Measurements from ENCODE around the gene GPC1.

Gene GPC1

DNA sequence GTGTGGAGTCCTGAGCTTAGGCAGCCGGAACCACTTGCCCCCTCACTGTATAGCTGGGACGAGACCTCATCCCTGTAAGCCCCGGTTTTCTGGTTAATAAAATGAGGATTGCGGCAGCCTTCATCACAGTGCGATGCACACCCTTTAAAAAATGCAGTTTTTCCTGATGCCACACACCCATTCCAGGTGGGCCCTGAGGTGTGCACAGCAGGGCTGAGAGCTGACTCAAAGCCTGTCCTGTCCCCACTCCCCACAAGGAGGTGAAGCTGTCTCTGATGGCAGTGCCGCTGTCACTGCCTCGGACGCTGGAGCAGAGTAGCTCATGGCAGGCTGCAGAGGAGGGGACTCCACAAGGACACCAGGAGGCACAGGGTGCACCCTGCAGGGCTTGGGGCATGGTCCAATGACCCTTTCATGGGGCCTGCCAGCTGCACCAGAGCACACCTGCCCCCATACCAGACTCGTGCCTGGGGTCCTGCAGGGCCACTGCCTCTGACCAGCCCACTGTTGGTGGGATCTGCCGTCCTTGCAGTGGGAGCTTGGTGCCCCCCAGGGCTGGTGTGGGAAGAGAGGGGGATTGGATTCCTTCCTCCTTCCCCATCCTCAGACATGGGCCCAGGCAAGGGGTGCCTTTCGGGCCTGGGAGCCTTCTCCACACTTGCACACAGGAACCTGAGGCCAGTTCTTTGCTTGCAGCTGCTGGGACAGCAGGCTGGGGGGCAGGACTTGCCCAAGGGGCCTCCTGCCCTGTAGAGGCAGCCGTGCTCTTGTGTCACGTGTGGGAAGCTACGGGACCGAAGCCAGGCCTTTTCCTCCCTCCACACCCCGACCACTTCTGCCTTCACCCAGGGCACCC, 22.8 kb downstream of the GPC1 start:
- DNase-seq: no peak

DNA sequence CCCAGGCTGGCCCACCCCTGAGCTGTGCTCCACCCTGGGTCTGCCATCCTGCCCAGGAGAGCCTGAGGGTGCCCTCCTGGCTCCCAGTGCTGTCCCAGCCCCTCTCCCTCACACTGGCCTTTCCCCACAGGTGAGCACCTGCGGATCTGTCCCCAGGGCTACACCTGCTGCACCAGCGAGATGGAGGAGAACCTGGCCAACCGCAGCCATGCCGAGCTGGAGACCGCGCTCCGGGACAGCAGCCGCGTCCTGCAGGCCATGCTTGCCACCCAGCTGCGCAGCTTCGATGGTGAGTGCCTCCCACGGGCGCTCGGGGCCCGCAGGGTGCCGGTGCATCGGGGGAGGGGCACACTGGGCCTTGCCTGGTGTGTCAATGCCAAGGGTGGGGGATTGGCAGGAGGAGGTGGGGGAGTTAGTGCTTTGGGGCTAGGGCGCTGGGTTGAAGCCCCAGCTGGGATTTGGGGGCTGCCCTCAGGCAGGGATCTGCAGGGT, 23.5 kb downstream of the GPC1 start:
- DNase-seq: no peak

DNA sequence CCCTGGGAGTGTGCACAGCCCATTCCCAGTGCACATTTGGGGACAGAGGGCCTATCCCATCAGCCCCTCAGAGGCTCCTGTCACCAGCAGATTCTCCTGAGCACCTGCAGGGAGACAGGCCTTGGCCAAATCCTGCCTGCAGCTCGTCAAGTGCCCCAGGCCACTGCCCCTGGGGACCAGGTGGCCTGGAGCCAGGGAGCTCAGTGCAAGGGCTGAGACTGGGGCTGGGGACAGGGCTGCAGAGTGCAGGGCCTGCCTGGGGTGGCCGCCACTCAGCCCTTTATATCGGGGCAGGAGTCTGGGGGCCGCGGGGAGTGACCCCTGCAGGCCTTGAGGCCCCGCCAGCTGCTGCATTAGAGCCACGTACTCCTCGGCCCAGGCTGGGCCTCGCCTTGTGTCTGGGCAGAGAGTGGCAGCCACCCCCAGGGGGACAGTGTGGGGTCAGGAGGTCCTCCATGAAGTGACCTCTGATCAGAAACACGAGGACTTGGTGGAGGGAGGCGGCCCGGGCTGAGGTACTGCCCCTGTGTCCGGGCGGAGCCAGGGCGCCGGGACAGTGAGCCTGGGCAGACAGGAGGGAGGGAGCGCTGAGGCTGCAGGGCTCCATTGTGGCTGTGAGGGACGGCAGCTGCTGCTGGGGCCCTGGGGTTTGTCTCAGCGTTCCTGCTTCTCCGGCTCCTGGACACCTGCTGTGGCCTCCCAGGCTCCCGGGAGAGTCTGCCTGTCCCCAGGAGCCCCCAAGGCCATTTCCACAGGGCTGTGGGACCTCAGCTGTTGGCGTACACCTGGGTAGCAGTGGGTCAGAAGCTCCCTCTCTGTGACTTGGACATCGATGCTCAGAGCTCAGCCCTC, 24.2 kb downstream of the GPC1 start:
- DNase-seq: no peak

DNA sequence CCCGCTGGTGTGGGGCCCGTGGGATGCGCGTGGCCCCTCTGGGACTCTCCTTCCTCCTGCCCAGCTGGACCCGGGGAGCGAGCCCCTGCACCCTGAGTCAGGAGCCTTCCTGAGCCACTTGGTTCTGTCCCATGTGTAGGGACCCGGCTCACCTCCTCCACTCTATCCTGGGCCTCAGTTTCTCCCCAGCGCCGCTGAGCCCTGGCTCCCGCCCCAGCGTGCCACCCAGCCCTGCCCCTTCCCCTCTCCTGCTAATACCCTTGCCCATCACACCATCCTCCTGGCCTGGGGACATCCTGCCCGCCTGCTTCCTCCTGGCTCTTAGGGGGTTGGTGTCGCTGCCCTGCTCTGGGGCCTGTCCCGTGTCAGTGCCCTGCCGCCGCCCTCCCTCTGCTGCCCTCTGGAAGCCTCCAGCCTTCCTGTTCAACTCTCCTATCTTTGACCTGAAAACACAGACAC, 24.8 kb downstream of the GPC1 start:
- no peak for DNase-seq

DNA sequence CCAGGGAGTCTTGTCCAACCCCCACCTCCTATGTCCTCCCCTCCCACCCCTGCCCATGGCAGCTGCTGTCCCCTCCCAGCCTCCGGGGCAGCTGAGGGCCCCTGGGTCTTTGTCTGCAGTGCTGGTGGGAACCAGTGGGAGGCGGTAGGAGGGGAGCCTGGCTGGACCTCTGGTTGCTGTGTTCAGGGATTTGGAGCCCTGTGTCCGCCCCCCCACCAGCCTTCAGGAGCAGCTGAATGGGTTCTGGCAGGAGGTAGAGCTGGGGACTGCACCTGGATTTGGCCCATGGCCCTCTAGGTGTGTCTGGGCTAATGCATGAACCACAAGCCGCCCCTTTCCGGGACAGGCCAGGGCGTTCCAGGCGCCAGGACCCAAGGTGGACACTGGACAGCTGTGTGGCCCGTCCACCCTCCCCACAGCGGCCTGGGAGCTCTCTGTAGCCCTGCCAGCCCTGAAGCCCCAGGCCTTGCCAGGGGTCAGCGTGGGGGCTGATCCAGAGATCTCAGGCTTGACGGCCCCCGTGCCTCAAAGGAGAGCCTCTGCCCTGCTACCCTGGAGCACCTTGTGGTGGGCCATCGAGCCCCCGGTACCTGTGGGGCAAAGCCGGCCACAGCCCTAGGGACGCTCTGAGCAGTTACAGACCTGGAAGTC, 25.4 kb downstream of the GPC1 start:
- DNase-seq: no peak

DNA sequence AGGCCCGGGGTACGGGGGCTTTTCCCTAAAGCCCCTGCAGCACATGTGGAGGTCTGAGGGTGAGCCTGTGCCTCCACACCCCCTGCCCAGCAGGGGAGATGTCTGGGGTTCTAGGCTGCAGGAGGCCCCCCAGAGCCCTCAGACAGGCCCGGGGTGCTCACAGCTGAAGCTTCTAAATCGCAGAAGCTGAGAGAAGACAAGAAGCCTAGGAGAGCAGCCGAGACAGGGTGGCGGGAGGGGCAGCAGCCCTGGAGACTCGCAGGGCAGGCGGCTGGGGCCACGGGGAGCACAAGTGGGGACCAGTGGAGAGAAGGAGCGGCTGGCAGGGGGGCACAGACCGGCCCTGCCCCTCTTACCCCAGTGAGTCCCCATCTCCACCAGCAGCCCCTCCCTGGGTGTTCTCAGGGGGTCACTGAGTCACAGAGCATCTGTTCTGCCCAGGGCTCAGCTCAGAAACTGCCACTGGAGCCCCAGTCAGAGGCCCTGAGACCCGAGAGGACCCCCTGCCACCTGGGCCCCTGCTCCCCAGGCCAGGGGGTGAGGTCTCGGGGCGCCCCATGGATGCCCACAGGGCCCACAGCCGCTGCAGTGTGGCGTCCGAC, 26.1 kb downstream of the GPC1 start:
- DNase-seq: no peak

DNA sequence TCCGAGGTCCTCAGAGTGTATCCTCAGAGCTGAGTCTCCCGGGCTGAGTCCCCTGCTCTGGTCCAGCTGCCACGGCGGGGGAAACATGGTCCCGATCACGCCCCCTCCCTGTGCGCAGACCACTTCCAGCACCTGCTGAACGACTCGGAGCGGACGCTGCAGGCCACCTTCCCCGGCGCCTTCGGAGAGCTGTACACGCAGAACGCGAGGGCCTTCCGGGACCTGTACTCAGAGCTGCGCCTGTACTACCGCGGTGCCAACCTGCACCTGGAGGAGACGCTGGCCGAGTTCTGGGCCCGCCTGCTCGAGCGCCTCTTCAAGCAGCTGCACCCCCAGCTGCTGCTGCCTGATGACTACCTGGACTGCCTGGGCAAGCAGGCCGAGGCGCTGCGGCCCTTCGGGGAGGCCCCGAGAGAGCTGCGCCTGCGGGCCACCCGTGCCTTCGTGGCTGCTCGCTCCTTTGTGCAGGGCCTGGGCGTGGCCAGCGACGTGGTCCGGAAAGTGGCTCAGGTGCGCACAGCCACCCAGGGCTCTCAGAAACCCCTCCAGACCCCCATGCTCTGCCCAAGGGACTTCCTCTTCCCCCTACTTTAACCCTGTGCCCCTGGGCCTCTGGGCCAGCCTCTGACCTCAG, 26.7 kb downstream of the GPC1 start:
- DNase-seq: no peak

DNA sequence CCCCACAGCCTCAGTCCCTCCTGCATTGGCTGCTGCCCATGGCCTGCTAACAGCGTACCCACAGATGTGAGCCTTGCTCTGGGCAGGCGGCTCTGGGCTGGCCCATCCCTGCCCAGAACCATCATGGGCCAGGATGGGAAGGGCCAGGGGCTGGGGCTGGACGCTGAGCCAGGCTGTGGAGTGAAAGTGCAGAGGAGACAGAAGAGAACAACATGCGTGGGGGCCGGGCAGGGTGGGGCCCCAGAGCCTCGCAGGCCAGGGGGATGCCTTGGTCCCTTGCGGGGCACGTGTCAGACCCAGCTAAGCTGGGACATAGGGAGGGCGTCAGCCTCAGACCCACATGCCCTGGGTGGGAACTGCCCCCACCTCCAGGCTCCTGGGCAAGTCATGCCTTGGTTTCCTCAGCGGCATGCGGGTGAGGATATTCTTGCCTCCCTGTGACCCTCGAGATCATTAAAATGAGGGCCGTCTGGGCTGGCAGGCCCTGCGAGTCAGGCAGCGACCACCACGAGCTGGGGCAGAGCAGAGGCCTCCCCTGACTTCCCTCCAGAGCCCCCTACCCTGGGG, 27.3 kb downstream of the GPC1 start:
- DNase-seq: no peak

DNA sequence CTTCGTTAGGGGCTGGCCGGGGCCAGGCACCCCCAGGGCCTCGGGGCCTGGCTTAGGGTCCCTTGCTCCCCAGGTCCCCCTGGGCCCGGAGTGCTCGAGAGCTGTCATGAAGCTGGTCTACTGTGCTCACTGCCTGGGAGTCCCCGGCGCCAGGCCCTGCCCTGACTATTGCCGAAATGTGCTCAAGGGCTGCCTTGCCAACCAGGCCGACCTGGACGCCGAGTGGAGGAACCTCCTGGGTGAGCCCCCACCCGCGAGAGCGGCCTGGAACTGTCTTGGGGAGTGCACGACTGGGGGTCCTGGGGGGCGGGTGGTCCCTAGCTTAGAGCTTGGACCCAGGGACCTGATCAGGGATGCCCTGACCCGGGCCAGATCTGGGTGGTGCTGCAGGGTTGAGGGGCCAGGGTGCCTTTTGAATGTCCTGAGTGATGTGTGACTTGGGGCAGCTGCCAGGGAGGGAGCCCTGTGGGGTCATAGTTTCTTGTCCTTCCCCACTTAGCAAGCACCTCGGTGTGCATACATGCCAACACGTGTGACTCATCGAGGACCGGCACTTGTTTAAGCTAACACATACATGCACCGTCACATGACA, 27.9 kb downstream of the GPC1 start:
- no peak for DNase-seq

DNA sequence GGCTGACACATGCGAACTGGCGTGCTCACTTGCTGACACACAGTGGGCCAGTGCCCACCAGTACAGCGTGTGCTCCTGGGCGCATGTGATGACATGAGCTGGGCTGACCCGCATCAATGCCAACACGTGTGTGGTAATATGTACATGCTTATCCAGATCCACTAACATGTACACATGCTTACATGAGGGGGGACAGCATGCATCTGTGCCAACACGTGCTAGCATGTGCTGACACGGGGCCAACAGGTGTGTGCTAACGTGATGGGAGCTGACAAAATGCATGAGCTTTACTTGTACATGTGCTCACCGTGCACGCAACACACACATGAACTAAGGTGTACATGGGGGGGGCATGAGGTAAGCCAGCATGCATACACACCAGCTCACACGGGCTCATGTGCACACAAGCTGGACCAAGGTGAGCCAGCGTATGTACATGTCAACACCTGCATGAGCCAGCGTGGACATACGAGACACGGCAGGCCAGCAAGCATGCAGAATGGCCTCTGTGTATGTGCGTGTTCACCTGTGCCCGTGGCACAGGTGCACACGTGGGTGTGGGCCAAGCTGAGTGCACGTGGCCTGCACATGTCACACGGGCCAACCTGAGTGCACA, 28.5 kb downstream of the GPC1 start:
- no peak for DNase-seq

DNA sequence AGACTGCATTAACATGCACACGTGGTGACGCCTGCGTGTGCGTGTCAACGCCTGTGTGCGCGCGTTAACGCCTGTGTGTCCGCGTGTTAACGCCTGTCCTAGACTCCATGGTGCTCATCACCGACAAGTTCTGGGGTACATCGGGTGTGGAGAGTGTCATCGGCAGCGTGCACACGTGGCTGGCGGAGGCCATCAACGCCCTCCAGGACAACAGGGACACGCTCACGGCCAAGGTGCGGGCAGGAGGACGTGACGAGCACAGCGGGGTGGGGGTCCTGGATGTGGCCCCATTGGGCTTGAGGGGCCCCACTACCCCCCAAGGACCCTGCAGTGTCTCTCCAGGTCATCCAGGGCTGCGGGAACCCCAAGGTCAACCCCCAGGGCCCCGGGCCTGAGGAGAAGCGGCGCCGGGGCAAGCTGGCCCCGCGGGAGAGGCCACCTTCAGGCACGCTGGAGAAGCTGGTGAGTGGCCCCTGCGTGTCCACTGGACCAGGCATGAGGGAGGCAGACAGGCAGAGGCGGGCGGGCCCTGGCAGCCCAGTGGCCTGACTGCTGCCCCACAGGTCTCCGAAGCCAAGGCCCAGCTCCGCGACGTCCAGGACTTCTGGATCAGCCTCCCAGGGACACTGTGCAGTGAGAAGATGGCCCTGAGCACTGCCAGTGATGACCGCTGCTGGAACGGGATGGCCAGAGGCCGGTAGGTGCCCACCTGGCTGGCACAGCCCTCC, 29.2 kb downstream of the GPC1 start:
- no peak for DNase-seq

DNA sequence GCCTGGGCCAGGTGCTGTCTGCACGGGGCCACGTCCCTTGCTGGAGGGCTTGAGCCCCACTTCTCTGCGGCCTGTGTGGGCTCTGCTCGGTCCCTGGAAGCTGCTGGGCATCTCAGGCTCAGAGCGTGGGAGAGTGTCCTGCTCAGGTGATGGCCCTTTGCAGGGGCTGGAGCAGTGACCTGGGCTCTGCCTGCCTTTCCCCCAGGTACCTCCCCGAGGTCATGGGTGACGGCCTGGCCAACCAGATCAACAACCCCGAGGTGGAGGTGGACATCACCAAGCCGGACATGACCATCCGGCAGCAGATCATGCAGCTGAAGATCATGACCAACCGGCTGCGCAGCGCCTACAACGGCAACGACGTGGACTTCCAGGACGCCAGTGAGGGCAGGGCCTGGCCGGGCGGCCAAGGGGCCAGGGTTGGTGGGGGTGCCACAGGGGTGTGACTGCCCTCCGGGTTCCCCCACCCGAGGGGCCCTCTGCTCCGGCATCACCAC, 29.9 kb downstream of the GPC1 start:
- DNase-seq: no peak

DNA sequence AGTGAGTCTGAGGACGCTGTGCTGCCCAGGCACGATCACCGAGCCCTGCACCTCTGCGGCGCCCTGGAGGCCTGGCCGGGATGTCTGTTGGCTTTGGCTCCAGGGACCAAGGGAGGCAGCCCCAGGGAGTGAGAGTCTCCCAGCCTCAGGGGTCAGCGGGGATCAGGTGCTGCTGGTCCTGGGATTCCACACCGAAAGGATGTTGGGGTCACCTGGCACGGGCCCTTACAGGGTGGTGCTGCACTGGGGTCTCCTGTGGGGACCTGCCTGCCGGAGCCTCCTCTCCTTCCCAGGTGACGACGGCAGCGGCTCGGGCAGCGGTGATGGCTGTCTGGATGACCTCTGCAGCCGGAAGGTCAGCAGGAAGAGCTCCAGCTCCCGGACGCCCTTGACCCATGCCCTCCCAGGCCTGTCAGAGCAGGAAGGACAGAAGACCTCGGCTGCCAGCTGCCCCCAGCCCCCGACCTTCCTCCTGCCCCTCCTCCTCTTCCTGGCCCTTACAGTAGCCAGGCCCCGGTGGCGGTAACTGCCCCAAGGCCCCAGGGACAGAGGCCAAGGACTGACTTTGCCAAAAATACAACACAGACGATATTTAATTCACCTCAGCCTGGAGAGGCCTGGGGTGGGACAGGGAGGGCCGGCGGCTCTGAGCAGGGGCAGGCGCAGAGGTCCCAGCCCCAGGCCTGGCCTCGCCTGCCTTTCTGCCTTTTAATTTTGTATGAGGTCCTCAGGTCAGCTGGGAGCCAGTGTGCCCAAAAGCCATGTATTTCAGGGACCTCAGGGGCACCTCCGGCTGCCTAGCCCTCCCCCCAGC, 30.5 kb downstream of the GPC1 start:
- no peak for DNase-seq

DNA sequence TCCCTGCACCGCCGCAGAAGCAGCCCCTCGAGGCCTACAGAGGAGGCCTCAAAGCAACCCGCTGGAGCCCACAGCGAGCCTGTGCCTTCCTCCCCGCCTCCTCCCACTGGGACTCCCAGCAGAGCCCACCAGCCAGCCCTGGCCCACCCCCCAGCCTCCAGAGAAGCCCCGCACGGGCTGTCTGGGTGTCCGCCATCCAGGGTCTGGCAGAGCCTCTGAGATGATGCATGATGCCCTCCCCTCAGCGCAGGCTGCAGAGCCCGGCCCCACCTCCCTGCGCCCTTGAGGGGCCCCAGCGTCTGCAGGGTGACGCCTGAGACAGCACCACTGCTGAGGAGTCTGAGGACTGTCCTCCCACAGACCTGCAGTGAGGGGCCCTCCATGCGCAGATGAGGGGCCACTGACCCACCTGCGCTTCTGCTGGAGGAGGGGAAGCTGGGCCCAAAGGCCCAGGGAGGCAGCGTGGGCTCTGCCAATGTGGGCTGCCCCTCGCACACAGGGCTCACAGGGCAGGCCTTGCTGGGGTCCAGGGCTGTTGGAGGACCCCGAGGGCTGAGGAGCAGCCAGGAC, 31.2 kb downstream of the GPC1 start:
- DNase-seq: no peak

DNA sequence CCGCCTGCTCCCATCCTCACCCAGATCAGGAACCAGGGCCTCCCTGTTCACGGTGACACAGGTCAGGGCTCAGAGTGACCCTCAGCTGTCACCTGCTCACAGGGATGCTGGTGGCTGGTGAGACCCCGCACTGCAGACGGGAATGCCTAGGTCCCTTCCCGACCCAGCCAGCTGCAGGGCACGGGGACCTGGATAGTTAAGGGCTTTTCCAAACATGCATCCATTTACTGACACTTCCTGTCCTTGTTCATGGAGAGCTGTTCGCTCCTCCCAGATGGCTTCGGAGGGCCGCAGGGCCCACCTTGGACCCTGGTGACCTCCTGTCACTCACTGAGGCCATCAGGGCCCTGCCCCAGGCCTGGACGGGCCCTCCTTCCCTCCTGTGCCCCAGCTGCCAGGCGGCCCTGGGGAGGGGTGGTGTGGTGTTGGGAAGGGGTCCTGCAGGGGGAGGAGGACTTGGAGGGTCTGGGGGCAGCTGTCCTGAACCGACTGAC, 31.7 kb downstream of the GPC1 start:
- DNase-seq: no peak

DNA sequence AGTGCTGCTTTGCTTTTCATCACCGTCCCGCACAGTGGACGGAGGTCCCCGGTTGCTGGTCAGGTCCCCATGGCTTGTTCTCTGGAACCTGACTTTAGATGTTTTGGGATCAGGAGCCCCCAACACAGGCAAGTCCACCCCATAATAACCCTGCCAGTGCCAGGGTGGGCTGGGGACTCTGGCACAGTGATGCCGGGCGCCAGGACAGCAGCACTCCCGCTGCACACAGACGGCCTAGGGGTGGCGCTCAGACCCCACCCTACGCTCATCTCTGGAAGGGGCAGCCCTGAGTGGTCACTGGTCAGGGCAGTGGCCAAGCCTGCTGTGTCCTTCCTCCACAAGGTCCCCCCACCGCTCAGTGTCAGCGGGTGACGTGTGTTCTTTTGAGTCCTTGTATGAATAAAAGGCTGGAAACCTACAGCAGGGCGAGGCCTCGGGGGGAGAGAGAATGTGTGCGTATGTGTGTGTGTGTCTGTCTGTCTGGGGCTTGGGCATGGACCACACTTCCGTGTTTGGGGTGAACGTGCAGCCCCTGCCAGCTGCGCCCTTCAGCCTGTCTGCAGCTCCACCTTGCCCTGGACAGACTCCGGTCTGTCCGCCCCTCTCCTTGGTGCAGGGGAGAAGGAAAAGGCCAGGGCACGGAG, 32.3 kb downstream of the GPC1 start:
- DNase-seq: no peak

DNA sequence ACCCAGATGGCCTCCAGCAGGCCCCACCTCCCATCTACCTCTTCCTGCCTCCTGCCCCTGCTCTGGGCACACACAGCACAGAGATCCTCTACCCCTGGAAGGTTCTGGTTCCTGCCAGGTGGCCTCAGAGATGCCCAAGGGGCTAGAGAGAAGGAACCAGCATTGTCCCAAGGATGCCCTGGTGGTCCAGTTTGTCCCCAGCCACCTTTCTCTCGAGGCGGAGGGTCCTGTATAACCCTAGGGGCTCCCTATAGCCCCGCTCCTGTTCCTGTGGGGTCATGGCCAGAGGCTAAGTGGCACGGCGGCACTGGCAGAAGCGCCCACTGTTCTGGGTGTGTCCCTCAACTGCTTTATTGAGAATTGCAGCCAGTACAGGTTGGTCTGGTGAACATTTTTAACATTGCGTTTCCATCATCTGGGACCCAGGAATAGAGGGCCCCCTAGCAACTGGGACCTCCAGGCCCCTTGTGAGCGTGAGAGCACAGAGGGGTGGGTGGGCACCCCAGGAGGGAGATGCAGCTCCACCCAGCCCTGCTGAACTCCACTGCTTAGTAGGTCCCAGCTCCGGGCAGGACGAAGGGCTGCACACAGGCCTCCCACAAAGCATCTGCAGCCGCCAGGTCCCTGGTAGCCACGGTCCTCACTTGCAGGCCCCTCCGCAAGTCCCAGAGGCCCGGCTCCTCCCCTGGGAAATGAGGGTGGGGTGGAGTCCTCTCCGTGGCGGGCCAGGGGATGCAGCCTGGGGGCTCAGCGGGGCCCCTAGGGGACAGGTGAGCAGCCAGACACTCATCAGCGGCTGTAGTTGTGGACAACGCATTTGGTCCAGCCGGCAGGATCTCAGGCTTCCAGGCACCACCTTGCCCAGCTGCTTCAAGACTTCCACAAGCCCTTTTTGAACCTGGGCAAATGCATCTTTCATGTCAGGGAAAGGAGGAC, 33.1 kb downstream of the GPC1 start:
- no peak for DNase-seq
